Measurements from ENCODE around the gene DEFB112. TPM values are rescaled to one million over a fixed set of nuclear protein-coding genes. Genes with fewer than 3 reads are reported as not detected.
A peak's percentile ranks its signal among the peaks of the same experiment; 100 is the strongest.

Gene DEFB112, protein sequence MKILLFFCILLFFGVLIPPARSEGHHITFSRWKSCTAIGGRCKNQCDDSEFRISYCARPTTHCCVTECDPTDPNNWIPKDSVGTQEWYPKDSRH
- not detected for total RNA-seq
- long read RNA-seq, donor 1, result 0 reads
- long read RNA-seq, donor 2, result 0 reads

DNA sequence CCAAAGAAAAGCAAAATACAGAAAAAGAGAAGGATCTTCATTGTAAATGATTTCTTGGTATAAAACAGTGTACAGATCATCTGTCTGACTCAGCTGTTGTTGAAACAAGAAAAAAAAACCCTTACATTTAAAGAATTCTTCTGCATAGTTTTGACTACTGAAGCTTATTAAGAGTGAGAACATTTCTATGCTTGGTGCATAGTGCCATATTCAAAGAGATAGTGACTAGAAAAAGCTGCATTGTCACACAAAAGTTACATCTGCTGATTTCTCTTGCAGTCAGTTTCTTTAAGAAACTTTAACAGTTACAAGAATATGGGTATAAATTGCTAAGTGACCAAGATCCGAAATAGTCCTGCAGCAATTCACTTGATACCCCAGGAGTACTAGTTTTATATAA lies at the start of gene DEFB112:
DEFB112 (minus strand) TSS at position 101 of the 400 bp plus-strand sequence; CDS start at position 41, 60 bp downstream.
- DNase-seq (ENCODE audit: low spot score), result no peak
- intact Hi-C loops (cut with DNase I), result no loop called here

GRCh38 chr6:50098641-50098993 lies 48.9 kb upstream of the DEFB112 start:
- intact Hi-C loops (cut with DNase I), result no loop called here
- DNase-seq (ENCODE audit: low spot score), result no peak

DNA sequence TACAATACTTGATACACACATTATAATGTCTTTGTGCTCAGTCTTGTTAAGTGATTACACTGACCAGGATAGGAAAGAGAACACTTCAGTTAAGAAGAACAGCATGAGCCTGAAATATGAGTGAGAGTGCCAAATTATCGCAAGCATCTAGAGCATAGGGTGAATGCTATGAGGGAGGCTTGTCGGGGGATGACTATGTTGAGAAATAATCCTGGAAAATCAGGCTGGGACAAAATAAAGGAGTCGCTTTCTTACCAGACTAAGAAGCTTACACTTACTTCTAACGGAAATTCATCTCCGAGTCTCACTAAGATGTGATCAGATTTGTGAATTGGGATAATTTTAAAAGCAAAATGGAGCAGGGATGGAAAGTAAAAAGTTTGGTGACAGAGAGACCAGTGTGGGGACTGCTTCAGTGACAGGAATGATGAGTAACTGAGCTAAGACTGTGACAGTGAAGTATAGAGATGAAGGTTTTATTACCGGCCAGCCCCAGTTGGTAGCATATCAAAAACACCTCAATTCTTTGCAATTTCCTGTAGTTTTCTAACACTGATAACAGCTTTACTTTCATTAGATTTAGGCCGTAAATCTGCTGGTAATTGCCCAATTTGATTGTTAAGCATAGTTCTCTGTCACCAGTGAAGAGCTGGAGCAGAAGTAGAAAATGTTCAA lies 48.4 kb upstream of the DEFB112 start:
- intact Hi-C loops (cut with DNase I), result no loop called here
- no peak for DNase-seq (ENCODE audit: low spot score)

GRCh38 chr6:50096296-50096695 lies 46.6 kb upstream of the DEFB112 start:
- no peak for DNase-seq (ENCODE audit: low spot score)
- intact Hi-C loops (cut with DNase I), result no loop called here

- intact Hi-C loops (cut with DNase I), result no loop called here
- no peak for DNase-seq (ENCODE audit: low spot score)
Observed at GRCh38 chr6:50093938-50094272, 44.2 kb upstream of the DEFB112 start.

GRCh38 chr6:50093116-50093937 lies 43.6 kb upstream of the DEFB112 start:
- intact Hi-C loops (cut with DNase I), result no loop called here
- no peak for DNase-seq (ENCODE audit: low spot score)

GRCh38 chr6:50091641-50092040 lies 41.9 kb upstream of the DEFB112 start:
- no peak for DNase-seq (ENCODE audit: low spot score)
- intact Hi-C loops (cut with DNase I), result no loop called here

- intact Hi-C loops (cut with DNase I), result no loop called here
- no peak for DNase-seq (ENCODE audit: low spot score)
Observed at GRCh38 chr6:50089911-50090310, 40.2 kb upstream of the DEFB112 start.

GRCh38 chr6:50087231-50087954 lies 37.7 kb upstream of the DEFB112 start:
- intact Hi-C loops (cut with DNase I), result no loop called here
- DNase-seq (ENCODE audit: low spot score), result no peak

DNA sequence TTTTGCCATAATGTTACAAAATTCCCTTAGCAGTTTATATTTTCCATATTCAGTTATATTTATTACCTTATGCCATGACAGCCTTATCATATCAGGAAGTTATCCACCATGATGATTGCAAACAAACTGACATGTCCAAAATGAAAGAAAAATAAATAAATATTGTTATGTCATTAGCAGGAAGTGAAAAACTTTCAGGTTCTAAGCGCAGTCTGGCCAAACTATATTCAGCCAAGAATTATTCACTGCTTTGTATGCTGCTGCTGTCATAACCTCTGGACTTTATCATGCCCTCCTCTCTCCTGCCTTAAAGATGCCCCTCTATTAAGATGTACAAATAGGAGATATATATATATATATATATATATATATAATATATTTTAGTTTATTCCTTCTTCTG lies 27.7 kb upstream of the DEFB112 start:
- DNase-seq (ENCODE audit: low spot score), result no peak
- intact Hi-C loops (cut with DNase I), result no loop called here

- DNase-seq (ENCODE audit: low spot score), result no peak
- intact Hi-C loops (cut with DNase I), result no loop called here
Observed at GRCh38 chr6:50076431-50076830, 26.7 kb upstream of the DEFB112 start.

DNA sequence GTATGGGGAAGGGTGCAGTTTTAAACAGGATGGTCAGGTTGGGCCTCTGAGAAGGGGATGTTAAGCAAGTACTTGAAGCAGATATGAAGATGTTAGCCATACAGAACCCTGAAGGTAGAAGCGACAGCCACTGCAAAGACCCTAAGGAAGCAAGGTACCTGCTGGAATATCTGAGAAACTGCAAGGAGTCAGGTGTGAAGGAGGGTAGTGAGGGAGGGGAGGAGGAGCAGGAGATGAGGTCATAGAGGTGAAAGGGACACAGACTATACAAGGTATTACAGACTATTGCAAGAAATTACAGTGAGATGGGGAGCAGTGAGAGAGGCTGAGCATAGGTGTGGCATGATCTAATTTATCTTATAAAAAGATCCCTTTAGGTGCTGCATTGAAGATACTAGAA lies 22.2 kb upstream of the DEFB112 start:
- intact Hi-C loops (cut with DNase I), result no loop called here

DNA sequence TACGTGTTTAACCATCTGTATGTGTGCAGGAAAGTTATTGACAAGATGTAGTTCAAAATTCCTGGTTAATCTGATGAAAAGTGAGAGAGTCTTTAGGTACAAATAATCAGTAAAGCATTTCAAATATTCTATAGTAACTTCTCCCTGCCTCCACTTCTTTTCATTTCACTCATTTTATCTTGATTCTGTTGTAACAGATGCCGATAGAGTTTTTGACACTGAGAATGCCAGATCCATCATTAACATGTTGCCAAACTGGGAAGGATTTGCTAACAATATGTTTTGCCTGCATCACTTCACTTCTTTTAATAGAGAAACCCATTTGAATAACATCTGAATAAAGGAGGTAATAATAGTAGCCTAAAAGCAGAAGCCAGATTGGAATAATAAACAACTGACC lies 20.4 kb upstream of the DEFB112 start:
- no peak for DNase-seq (ENCODE audit: low spot score)
- intact Hi-C loops (cut with DNase I), result no loop called here

More for the DNA sequence above, 22.2 kb upstream of the DEFB112 start:
- DNase-seq (ENCODE audit: low spot score), result no peak

- no peak for DNase-seq (ENCODE audit: low spot score)
- intact Hi-C loops (cut with DNase I), result no loop called here
Observed at GRCh38 chr6:50062051-50062450, 12.3 kb upstream of the DEFB112 start.

GRCh38 chr6:50056242-50056641 lies 6.5 kb upstream of the DEFB112 start:
- intact Hi-C loops (cut with DNase I), result no loop called here
- no peak for DNase-seq (ENCODE audit: low spot score)

DNA sequence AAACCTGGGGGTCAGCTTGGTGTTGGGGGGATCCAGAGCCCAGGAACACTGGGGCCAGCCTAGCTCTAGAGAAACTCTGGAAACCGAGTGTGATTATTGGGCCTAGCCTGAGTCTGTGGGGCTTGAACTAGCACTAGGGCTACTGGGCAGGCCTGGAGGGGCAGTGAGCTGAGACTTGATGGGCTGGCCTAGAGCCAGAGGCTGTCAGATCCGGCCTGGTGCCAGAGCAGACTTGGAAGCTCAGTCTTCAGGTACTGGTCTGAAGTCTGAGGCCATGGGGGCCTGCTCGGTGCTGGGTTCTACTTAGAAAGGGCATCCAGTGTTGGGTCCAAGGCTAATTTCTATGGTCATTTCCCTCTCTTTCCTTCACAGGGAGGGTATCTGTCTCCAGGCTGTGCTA lies 2.7 kb downstream of the DEFB112 start:
- intact Hi-C loops (cut with DNase I), result no loop called here
- DNase-seq (ENCODE audit: low spot score), result peak; percentile 53

- peak; percentile 69 for DNase-seq (ENCODE audit: low spot score)
- intact Hi-C loops (cut with DNase I), result no loop called here
Observed at GRCh38 chr6:50030777-50031562, 18.8 kb downstream of the DEFB112 start.

DNA sequence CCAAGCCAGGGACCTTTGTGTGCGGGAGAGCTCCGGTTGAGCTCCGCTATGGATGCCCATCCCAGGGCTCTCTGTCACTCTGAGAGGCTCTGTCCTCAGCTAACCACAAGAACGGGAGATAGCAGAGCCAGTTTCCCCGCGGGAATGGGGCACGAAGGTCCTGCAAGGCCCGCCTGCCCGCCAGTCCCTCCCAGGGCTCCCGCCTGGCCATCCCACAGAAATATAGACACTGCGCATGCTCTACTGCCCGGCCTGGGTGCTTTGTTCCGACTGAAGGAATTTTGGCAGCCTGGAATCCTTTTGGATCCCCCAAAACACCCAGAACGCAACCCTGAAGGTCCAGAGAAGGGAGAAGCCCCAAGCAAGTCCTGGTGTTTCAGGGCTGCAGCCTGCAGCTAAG lies 19.4 kb downstream of the DEFB112 start:
- intact Hi-C loops (cut with DNase I), result no loop called here
- peak; percentile 45 for DNase-seq (ENCODE audit: low spot score)

DNA sequence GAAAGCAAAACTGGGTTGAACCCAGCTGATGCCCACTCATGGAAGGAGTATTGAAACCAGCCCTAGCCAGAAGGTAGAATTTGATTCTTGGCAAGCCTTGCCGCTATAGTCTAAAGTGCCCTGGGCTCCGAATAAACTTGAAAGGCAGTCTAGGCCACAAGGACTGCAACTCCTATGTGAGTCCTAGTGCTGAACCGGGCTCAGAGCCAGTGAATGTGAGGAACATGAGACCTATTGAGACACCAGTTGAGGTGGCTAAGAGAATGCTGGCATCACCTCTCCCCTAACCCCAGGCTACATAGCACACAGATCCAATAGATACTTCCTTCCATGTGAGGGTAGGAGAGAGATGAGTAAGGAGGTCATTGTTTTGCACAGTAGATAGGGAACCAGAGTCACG lies 24.5 kb downstream of the DEFB112 start:
- DNase-seq (ENCODE audit: low spot score), result no peak
- intact Hi-C loops (cut with DNase I), result no loop called here
